SK-N-SH (cell line): ENCODE results near the gene B4GALT3.

Experiments used
- CHD2 ChIP-seq: fragments of 150-350 bp; IDR thresholded peaks from 2 replicates; pipeline ENCODE4 v1.6.1; 2018; ENCODE audit warnings: low read length; ENCODE audit not compliant: partially characterized antibody
- EP300 ChIP-seq, 2 experiments: IDR thresholded peaks; 2 replicates each; pipeline versions ENCODE4 v1.4.0 to v1.6.1; 2012; ENCODE audit warnings: borderline replicate concordance in 1 of 2, low read depth in 1 of 2, low read length in 1 of 2
- FOSL2 ChIP-seq: IDR thresholded peaks from 2 replicates; pipeline ENCODE4 v1.4.0; 2012; ENCODE audit warnings: low read depth, mild to moderate bottlenecking, moderate library complexity, borderline replicate concordance
- NFIC ChIP-seq: IDR thresholded peaks from 2 replicates; pipeline ENCODE4 v1.4.0; 2012; ENCODE audit warnings: borderline replicate concordance
- POLR2AphosphoS5 ChIP-seq: IDR thresholded peaks from 2 replicates; pipeline ENCODE4 v1.6.1; 2012; ENCODE audit warnings: low read depth, low read length
- RAD21 ChIP-seq: IDR thresholded peaks from 2 replicates; pipeline ENCODE4 v1.6.1; 2012; ENCODE audit warnings: mild to moderate bottlenecking, low read length
- SMC3 ChIP-seq: IDR thresholded peaks from 2 replicates; pipeline ENCODE4 v1.6.1; 2012; ENCODE audit warnings: low read depth, low read length, improper control_type of control experiment
- TAF1 ChIP-seq: IDR thresholded peaks from 2 replicates; pipeline ENCODE4 v1.6.1; 2012; ENCODE audit warnings: low read depth, mild to moderate bottlenecking, low read length, moderate library complexity, borderline replicate concordance
- TCF12 ChIP-seq: IDR thresholded peaks from 2 replicates; pipeline ENCODE4 v1.4.0; 2012
- YY1 ChIP-seq: IDR thresholded peaks from 2 replicates; pipeline ENCODE4 v1.4.0; 2012; ENCODE audit warnings: low read depth, mild to moderate bottlenecking
- TF ChIP-seq, protein P1 (sequence below): IDR thresholded peaks from 2 replicates; pipeline ENCODE4 v1.4.0; 2012; ENCODE audit warnings: low read depth
- TF ChIP-seq, protein P2 (sequence below): fragments of 200-600 bp; sonication (generic); IDR thresholded peaks from 2 replicates; pipeline ENCODE4 v1.6.1; 2017; ENCODE audit warnings: antibody characterized with exemption, mild to moderate bottlenecking, moderate library complexity
- TF ChIP-seq, protein P3 (sequence below): IDR thresholded peaks from 2 replicates; pipeline ENCODE4 v1.6.1; 2012; ENCODE audit warnings: mild to moderate bottlenecking, low read depth, low read length, moderate library complexity

DNA sequence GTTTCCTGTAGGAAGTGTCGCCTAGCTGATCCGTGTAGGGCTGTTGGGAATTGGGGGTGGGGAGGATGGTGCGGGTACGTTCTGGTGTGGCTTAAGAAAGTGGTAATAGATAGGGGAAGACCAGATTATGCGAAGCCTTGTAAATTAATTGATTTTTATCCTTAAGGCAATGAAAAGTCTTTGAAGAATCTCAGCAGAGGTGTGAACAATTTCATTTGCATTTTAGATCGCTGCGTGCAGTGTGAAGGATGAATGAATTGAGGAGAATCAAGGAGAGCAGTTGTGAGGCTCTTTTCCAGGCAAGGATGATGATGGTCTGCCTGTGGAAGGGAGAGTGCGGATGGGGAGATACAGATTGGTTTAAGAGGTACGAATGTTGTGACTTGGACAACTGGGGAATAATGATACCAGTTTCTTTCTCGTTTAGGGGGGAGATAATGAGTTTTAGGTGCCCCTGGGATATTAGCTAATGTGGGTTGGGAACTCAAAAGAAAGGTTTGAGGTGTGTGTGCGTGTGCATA is 44.0 kb downstream of the B4GALT3 start:
- TF ChIP-seq CHD2: no peak
- TF ChIP-seq SMC3: no peak
- TF ChIP-seq EP300 (IDR thresholded peaks at IDR 0.05; ENCODE audit: borderline replicate concordance in 1 of 2, low read depth in 1 of 2, low read length in 1 of 2): no peak
- no peak for TF ChIP-seq FOSL2
- TF ChIP-seq, protein P1, sequence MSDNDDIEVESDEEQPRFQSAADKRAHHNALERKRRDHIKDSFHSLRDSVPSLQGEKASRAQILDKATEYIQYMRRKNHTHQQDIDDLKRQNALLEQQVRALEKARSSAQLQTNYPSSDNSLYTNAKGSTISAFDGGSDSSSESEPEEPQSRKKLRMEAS: no peak
- TF ChIP-seq, protein P2, sequence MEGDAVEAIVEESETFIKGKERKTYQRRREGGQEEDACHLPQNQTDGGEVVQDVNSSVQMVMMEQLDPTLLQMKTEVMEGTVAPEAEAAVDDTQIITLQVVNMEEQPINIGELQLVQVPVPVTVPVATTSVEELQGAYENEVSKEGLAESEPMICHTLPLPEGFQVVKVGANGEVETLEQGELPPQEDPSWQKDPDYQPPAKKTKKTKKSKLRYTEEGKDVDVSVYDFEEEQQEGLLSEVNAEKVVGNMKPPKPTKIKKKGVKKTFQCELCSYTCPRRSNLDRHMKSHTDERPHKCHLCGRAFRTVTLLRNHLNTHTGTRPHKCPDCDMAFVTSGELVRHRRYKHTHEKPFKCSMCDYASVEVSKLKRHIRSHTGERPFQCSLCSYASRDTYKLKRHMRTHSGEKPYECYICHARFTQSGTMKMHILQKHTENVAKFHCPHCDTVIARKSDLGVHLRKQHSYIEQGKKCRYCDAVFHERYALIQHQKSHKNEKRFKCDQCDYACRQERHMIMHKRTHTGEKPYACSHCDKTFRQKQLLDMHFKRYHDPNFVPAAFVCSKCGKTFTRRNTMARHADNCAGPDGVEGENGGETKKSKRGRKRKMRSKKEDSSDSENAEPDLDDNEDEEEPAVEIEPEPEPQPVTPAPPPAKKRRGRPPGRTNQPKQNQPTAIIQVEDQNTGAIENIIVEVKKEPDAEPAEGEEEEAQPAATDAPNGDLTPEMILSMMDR: no peak
- TF ChIP-seq, protein P3, sequence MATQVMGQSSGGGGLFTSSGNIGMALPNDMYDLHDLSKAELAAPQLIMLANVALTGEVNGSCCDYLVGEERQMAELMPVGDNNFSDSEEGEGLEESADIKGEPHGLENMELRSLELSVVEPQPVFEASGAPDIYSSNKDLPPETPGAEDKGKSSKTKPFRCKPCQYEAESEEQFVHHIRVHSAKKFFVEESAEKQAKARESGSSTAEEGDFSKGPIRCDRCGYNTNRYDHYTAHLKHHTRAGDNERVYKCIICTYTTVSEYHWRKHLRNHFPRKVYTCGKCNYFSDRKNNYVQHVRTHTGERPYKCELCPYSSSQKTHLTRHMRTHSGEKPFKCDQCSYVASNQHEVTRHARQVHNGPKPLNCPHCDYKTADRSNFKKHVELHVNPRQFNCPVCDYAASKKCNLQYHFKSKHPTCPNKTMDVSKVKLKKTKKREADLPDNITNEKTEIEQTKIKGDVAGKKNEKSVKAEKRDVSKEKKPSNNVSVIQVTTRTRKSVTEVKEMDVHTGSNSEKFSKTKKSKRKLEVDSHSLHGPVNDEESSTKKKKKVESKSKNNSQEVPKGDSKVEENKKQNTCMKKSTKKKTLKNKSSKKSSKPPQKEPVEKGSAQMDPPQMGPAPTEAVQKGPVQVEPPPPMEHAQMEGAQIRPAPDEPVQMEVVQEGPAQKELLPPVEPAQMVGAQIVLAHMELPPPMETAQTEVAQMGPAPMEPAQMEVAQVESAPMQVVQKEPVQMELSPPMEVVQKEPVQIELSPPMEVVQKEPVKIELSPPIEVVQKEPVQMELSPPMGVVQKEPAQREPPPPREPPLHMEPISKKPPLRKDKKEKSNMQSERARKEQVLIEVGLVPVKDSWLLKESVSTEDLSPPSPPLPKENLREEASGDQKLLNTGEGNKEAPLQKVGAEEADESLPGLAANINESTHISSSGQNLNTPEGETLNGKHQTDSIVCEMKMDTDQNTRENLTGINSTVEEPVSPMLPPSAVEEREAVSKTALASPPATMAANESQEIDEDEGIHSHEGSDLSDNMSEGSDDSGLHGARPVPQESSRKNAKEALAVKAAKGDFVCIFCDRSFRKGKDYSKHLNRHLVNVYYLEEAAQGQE: no peak
- TF ChIP-seq TCF12: no peak
- TF ChIP-seq RAD21: no peak
- no peak for TF ChIP-seq NFIC
- no peak; the same call in 1 of the 2 replicates for TF ChIP-seq POLR2AphosphoS5
- no peak for TF ChIP-seq YY1
- no peak; the same call in 1 of the 2 replicates for TF ChIP-seq TAF1
